ENCODE data around the gene SSTR4. TPM values are rescaled to one million over a fixed set of nuclear protein-coding genes. Genes with fewer than 3 reads are reported as not detected.
A peak's percentile ranks its signal among the peaks of the same experiment; 100 is the strongest.
"Not testable (repeated sequence)": the region's sequence is repeated elsewhere in the genome, so short reads cannot be mapped to it uniquely, and the experiment has no call there.

SSTR4 gene, protein sequence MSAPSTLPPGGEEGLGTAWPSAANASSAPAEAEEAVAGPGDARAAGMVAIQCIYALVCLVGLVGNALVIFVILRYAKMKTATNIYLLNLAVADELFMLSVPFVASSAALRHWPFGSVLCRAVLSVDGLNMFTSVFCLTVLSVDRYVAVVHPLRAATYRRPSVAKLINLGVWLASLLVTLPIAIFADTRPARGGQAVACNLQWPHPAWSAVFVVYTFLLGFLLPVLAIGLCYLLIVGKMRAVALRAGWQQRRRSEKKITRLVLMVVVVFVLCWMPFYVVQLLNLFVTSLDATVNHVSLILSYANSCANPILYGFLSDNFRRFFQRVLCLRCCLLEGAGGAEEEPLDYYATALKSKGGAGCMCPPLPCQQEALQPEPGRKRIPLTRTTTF
- not detected in 2 replicates for total RNA-seq

GRCh38 chr20:23034721-23035671 is at the start of gene SSTR4:
Gene SSTR4 (plus strand): TSS chr20:23035312. CDS start chr20:23035484, 172 bp downstream.
- DNase-seq: no peak

DNA sequence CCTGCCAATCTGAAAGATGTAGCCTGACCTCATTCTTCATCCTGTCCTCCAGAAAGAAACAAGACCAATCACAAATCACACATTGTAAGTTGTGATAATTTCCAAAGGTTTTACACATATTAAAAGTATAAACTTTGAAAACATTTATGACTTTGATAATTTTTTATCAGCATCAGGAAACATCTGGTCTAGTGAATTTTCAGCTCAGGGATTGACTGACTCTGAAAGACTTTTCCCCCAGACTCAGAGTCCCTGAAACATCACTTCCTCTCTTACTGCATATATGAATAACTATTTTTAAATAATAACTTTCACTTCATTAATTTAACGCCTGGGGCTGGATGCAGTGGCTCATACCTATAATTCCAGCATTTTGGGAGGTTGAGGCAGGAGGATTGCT is 48.5 kb upstream of the SSTR4 start:
- DNase-seq: no peak

- not testable (repeated sequence) for DNase-seq
These were observed 43.7 kb upstream of the SSTR4 start for GRCh38 chr20:22991424-22991823.

DNA sequence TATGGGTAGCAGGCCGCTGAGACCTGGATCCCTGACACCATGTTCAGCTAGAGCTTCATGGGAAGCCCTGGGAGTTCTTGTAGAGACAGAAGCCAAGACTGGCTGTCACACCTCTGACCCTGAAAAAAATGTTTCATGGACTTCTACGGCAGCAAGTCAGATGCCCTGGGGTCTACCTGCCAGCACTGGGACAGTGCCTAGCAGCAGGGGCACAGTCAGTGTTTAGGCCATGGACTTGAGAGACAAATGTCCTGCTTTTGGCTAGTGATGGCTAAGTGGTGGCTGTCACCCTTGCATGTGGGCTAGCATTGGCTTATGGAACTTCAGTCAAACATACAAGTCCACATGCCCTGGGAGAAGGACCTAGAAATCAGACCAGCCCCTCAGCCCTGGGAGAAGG is 41.3 kb upstream of the SSTR4 start:
- DNase-seq: no peak

GRCh38 chr20:22995923-22996322 is 39.2 kb upstream of the SSTR4 start:
- no peak for DNase-seq

- DNase-seq: no peak
These were observed 36.6 kb upstream of the SSTR4 start for GRCh38 chr20:22998476-22998875.

DNA sequence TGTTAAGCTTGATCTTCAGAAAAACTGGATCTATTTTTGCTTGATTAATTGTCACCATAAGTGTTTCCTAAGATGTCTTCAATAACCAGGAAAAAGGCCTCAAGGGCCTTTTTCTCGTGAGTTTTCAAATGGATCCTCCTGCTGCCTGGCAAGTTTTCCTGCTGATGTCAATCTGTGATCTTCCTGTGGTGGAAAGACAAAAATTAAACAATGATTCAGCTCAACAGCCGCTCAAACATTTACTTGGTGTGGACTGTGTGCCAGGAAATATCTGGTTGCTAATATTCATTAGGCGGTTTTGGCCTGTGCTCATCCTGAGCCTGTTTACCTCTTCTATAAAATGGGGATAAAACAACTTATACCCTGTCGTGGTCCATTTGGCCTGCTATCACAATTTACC is 35.4 kb upstream of the SSTR4 start:
- DNase-seq: peak; percentile 22

DNA sequence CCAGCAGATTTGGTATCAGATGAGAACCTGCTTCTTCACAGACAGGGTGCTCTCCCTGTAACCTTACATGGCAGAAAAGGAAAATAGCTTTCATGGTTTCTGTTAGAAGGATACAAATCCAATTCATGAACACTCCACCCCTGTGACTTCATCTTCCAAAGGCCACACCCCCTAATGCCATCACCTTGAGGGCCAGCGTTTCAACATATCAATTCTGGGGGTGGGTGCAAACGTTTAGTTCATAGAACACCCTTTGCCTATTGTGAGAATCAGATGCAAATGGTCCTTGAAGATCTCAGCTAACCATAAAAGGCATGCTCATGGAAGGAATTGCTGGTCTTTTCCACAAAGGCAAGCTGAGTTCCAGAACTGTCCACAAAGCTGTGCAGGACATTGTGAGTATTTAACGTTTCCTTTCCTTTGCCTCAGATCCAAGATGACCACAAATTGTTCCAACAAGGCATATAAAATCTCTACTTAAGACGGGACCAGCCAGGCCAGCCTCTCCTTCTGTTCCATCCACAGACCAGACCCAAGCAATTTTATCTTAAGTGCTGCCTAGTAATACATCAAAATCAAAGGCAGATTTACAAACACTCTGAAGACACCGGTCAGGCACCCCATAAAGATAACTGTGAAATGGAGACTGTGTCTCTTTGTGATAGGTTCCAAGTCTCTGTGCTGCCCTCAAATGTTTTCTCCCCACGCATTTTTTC is 34.7 kb upstream of the SSTR4 start:
- no peak for DNase-seq

DNA sequence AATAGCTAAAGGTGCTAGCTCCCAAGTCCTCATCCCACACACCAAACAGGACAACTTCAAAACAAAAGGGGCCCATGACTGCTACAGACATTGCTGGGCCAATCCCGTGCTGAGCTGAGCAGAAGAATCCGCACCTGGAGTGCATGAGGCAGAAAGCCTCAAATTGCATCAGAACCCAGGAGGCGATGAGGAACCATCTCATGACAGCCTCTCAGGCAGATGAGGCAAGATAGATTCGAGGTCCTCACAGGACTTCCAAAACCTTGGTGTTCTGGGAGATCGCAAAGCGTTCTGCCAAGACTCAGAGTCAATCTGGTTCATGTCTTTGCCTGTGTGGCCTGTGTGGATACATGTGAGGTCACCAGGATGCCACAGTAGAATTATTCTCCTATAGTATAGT is 32.8 kb upstream of the SSTR4 start:
- DNase-seq: no peak

- DNase-seq: no peak
These were observed 32.0 kb upstream of the SSTR4 start for GRCh38 chr20:23003077-23003635.

GRCh38 chr20:23003881-23004460 is 31.1 kb upstream of the SSTR4 start:
- no peak for DNase-seq

GRCh38 chr20:23005776-23006175 is 29.3 kb upstream of the SSTR4 start:
- DNase-seq: no peak

DNA sequence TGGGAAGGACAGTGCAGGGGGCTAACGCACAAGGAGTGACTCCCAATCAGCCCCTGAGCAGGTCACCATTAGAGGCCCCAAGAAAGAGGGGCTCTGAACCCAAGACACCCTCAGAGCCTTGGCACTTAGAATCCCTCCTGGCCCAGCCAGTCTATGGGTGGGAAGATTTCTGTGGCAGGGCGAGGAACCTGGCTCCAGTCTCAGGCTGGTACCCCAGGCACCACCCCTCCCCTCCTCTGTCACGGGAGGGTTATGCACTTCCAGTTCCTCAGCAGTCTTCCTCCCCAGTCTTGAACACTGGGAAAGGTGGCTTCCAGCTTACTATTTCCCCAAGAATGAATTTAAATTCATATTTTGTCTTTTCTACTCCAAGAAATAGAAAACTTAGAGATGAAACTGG is 27.6 kb upstream of the SSTR4 start:
- DNase-seq: no peak

GRCh38 chr20:23007886-23008655 is 27.0 kb upstream of the SSTR4 start:
- no peak for DNase-seq

- no peak for DNase-seq
These were observed 26.4 kb upstream of the SSTR4 start for GRCh38 chr20:23008667-23009066.

- DNase-seq: no peak
These were observed 25.5 kb upstream of the SSTR4 start for GRCh38 chr20:23009636-23010035.

- no peak for DNase-seq
These were observed 25.0 kb upstream of the SSTR4 start for GRCh38 chr20:23010096-23010495.

DNA sequence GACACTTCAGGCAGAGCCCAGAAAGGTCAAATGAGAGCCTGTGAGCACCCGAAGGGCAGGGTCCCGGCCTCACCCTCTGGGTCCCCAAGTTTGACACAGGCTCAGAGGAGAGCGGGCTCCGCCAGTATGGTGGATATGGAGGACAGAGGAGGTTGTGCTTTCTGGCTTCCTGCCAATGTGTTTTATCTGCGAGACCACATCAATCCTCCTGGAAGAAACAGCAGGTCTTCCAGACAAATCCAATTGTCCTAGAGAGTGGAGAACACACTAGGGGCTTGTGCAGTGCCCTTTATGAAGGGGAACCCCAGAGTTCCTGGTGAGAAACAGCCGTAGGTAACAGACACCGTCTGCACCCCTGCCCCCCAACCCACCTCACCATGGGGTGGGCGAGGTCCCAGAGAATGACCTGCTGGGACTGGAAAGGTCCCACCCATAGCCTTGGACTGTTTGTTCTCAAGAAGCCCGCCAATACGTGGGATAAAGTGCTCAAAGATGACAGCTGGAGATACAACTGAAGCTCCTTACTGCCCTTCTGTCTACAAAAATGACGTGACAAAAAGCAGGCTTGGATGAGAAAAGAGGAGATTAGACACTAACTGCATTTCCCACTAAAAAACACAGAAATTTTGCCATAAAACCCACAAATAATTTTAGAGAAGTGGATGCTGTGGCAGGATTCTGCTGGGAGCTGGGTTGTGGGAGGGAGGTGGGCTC is 23.9 kb upstream of the SSTR4 start:
- no peak for DNase-seq

GRCh38 chr20:23013429-23013828 is 21.7 kb upstream of the SSTR4 start:
- no peak for DNase-seq

DNA sequence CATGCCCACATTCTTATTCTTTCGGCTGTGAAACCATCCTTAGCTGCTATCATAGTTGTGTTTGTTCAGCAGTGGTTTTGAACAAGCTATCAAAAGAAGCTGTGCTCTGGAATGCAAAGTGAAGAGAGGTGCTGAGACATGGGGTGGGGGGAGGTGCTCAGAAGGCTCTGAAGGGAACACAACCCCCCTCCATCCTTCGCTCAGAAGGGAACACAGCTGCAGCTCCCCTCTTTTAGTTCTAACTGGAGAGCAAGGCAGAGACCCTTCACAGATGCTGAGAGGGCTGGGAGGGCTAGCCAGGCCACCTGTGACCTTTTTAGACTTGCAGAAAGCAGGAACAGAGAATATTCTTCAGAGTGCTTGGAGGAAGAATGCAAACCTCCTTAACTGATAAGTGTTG is 17.6 kb upstream of the SSTR4 start:
- no peak for DNase-seq

DNA sequence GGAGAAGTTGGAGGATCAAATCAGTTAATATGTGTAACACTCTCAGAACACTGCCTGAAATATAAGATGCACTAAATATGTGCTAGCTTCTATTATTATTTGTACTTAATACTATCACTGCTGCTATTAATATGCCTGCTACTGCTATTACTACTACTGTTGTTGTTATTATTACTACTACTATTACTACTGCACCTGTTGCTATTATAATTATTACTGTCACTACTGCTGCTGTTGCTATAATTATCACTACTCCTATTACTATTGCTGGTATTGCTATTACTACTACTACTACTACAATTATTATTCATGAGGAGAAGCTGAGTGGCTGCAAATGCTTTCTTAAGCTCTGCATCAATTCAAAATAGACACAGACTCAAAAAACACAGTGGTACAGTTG is 16.7 kb upstream of the SSTR4 start:
- DNase-seq: no peak

Data from dermis blood vessel endothelial cell (primary cell).